GM21737 (cell line): ENCODE results near the gene SFN.

ENCODE experiments used
- ATAC-seq: cut with Tn5 transposase; IDR thresholded peaks from one replicate; pipeline ENCODE4 v1.9.1; 2021; ENCODE audit warnings: mild to moderate bottlenecking, moderate library complexity; ENCODE audit not compliant: unreplicated experiment

SFN gene

DNA sequence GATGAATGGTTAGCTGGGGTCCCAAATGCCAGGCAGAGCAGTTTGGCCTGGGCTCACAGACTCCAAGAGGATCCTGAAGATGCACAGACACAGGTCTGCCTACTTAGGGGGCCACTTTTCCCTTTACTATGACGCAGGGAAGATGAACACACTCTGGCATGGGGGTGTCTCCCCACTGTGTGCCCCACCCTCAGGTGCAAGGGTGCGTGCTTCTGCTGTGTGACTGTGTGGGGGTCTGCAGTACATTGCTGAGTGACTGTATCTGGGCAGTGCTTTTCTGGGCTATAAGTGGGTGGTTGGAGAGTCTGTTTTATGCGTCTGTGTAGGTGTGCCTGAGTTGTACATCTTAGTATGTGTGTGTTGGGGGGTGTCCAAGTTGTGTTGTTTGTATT lies 47.0 kb downstream of the SFN start:
- no peak for ATAC-seq

- ATAC-seq: no peak
Measured at GRCh38 chr1:26910343-26911160, 47.6 kb downstream of the SFN start.

- ATAC-seq: no peak
Measured at GRCh38 chr1:26911399-26912146, 48.6 kb downstream of the SFN start.

DNA sequence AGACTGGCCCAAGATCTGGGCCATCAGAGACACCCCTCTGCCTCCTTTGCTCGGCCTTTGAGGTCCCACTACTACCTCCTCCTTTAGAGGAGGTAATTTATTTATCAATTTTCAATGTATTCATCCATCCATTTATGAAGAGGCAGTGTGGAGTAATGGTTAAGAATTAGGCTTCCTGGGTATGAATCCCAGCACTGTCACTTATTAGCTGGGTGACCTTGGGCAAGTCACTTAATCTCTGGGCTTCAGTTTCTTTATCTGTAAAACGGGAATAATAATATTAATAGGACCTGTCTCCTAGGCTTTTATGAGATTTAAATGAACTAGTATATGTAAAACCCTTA lies 49.2 kb downstream of the SFN start:
- ATAC-seq: no peak

DNA sequence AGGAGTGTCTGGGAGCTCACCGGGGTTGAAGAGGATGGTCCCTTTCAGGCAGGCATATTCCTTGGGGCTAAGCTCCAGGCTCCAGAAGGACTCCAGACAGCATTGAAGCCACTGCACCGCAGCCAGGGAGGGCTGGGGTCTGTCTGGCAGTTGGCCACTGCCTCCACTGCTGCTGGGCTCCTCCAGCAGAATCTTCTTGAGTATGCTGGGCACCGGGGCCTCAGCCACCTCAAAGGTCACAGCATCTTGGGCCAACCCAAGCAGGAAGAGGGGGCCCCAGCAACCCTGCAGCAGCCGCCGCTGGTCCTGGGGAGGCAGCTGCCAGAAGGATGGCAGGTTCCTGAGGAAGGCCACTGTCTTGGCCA lies 50.4 kb downstream of the SFN start:
- ATAC-seq: no peak
